ENCODE data around the gene C17orf75. TPM values are rescaled to one million over a fixed set of nuclear protein-coding genes. Genes with fewer than 3 reads are reported as not detected.

The C17orf75 gene
- total and polyA plus RNA-seq, 2 donors (not counting 1 experiment from before 2014, with no cell fraction given), result 16.4 to 30.2 TPM

DNA sequence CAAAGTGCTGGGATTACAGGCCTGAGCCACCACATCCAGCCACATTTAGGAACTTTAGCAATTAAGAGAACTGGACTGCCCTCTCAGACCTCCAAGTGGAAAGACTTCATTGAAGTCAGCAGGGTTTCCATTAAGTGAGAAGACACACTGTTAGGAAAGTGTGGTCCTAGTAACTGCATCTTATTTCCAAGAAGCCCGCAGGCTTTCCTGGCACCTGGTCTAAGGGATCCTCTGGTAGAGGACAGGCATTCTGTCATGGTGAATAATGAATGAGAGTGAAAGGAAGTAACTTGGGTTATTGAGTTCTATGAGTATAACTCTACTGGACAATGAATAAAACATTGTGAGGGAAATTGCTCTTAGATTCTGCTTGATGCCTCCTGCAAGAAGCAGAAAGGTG lies 14.1 kb downstream of the C17orf75 start:
- no peak for TF ChIP-seq EZH2 (IDR thresholded peaks at IDR 0.05; ENCODE audit: low read length, missing control alignments)
- TF ChIP-seq, protein P1, sequence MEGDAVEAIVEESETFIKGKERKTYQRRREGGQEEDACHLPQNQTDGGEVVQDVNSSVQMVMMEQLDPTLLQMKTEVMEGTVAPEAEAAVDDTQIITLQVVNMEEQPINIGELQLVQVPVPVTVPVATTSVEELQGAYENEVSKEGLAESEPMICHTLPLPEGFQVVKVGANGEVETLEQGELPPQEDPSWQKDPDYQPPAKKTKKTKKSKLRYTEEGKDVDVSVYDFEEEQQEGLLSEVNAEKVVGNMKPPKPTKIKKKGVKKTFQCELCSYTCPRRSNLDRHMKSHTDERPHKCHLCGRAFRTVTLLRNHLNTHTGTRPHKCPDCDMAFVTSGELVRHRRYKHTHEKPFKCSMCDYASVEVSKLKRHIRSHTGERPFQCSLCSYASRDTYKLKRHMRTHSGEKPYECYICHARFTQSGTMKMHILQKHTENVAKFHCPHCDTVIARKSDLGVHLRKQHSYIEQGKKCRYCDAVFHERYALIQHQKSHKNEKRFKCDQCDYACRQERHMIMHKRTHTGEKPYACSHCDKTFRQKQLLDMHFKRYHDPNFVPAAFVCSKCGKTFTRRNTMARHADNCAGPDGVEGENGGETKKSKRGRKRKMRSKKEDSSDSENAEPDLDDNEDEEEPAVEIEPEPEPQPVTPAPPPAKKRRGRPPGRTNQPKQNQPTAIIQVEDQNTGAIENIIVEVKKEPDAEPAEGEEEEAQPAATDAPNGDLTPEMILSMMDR (conservative IDR thresholded peaks at IDR 0.05 in 1 of 2, IDR thresholded peaks at IDR 0.05 in 1 of 2; ENCODE audit: low read depth in 1 of 2, low read length in 2 of 2), result no peak
- no peaks in the 10 kb centered on the region for H4K20me1 ChIP-seq (ENCODE audit: control insufficient read depth, extremely low read depth, insufficient read depth, low read length)
- H3K27me3 ChIP-seq (ENCODE audit: control insufficient read depth, insufficient read depth, low read length), result no peaks in the 10 kb centered on the region
- no peak for DNase-seq (ENCODE audit: low read depth in 2 of 2)
- no peak overlapping the region for H3K27ac ChIP-seq (ENCODE audit: insufficient read depth, low read length)
- no peak overlapping the region for H3K9ac ChIP-seq (ENCODE audit: insufficient read depth, low read length)
- H2AFZ ChIP-seq (ENCODE audit: low read length), result no peak overlapping the region
- H3K9me3 ChIP-seq (ENCODE audit: control insufficient read depth, insufficient read depth, low read depth, low read length), result no peaks in the 10 kb centered on the region
- H3K36me3 ChIP-seq (ENCODE audit: control insufficient read depth, insufficient read depth, low read length), result no peaks in the 10 kb centered on the region
- H3K4me2 ChIP-seq (ENCODE audit: extremely low read depth, insufficient read depth, low read length), result no peak overlapping the region
- no peak overlapping the region for H3K4me3 ChIP-seq (replicated peaks in 1 of 4; ENCODE audit: control extremely low read depth in 1 of 4, insufficient read depth in 1 of 4, low read depth in 3 of 4, low read length in 4 of 4)
- no peaks in the 10 kb centered on the region for H3K79me2 ChIP-seq (ENCODE audit: control insufficient read depth, insufficient read depth, low read length)
- H3K4me1 ChIP-seq (ENCODE audit: control insufficient read depth, extremely low read depth, insufficient read depth, low read length), result no peaks in the 10 kb centered on the region

DNA sequence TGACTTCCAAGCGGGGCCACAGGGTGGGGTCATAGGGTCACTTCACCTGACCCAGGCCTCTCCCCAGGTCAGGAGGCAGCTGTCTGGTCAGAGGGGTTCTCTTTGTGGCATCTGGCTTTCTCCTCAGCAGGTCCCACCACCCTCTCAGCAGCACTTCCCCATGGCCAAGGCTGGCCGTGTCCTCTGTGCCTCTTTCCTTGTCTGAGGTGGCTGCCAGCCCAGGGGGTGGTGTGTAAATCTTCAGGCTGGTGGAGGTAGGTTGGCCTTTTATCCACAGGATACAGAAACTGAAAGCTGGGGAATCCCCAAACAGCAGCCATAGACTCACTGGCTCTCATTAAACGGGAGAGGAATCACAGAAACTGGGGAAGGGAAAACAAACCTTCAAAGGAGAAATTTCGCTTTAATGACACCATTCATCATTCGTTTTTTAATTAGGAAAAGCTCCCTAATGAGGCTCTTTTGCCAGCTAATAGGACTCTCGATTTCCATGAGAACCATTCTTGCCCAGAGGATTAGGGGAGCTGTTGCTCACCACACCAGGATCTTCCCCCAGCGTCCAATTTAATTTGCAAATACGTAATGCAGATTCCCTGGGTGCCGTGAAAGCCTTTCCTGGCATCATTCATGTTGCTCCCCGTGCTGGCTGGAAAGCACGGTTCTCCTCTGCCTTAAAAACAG lies 18.0 kb downstream of the C17orf75 start:
- H3K9me3 ChIP-seq (ENCODE audit: control insufficient read depth, insufficient read depth, low read depth, low read length), result no peaks in the 10 kb centered on the region
- H3K4me3 ChIP-seq (replicated peaks in 1 of 4; ENCODE audit: control extremely low read depth in 1 of 4, insufficient read depth in 1 of 4, low read depth in 3 of 4, low read length in 4 of 4), result peak overlapping the region in 1 of 4 experiments; percentile 2
- no peak for TF ChIP-seq EZH2 (IDR thresholded peaks at IDR 0.05; ENCODE audit: low read length, missing control alignments)
- TF ChIP-seq, protein P1 (conservative IDR thresholded peaks at IDR 0.05 in 1 of 2, IDR thresholded peaks at IDR 0.05 in 1 of 2; ENCODE audit: low read depth in 1 of 2, low read length in 2 of 2), result no peak
- peak overlapping the region; percentile 64 for H3K4me2 ChIP-seq (ENCODE audit: extremely low read depth, insufficient read depth, low read length)
- no peaks in the 10 kb centered on the region for H3K4me1 ChIP-seq (ENCODE audit: control insufficient read depth, extremely low read depth, insufficient read depth, low read length)
- no peaks in the 10 kb centered on the region for H3K79me2 ChIP-seq (ENCODE audit: control insufficient read depth, insufficient read depth, low read length)
- H4K20me1 ChIP-seq (ENCODE audit: control insufficient read depth, extremely low read depth, insufficient read depth, low read length), result no peaks in the 10 kb centered on the region
- no peaks in the 10 kb centered on the region for H3K27me3 ChIP-seq (ENCODE audit: control insufficient read depth, insufficient read depth, low read length)
- H3K36me3 ChIP-seq (ENCODE audit: control insufficient read depth, insufficient read depth, low read length), result no peaks in the 10 kb centered on the region
- no peak overlapping the region for H3K9ac ChIP-seq (ENCODE audit: insufficient read depth, low read length)
- DNase-seq (ENCODE audit: low read depth in 2 of 2), result peak in 1 of 2 donors; percentile 20
- H2AFZ ChIP-seq (ENCODE audit: low read length), result peak overlapping the region; percentile 69
- H3K27ac ChIP-seq (ENCODE audit: insufficient read depth, low read length), result no peak overlapping the region

DNA sequence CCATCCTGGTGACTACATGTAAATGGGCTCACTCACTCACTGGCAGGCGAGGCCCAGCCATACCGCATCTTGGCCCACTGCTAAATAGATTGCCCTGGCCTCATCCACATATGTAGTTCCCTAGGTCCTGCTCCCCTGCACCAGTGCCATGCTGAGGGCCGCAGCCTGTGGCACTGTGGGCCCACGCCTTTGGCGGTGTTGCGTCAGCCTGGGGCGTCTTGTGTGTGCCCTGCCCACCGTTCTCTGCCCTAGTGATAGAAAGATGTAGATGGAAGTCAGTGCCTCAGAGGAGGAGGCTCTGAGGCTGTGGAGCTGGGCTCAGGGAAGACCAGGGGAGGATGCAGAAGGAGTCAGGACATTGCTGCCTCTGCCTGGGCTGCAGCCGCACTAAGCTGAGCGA lies 18.9 kb downstream of the C17orf75 start:
- H3K4me2 ChIP-seq (ENCODE audit: extremely low read depth, insufficient read depth, low read length), result no peak overlapping the region
- no peaks in the 10 kb centered on the region for H3K27me3 ChIP-seq (ENCODE audit: control insufficient read depth, insufficient read depth, low read length)
- no peaks in the 10 kb centered on the region for H3K4me1 ChIP-seq (ENCODE audit: control insufficient read depth, extremely low read depth, insufficient read depth, low read length)
- no peaks in the 10 kb centered on the region for H3K9me3 ChIP-seq (ENCODE audit: control insufficient read depth, insufficient read depth, low read depth, low read length)
- no peak for DNase-seq (ENCODE audit: low read depth in 2 of 2)
- no peaks in the 10 kb centered on the region for H3K36me3 ChIP-seq (ENCODE audit: control insufficient read depth, insufficient read depth, low read length)
- H3K79me2 ChIP-seq (ENCODE audit: control insufficient read depth, insufficient read depth, low read length), result no peaks in the 10 kb centered on the region
- no peak overlapping the region for H3K4me3 ChIP-seq (replicated peaks in 1 of 4; ENCODE audit: control extremely low read depth in 1 of 4, insufficient read depth in 1 of 4, low read depth in 3 of 4, low read length in 4 of 4)
- no peak overlapping the region for H3K9ac ChIP-seq (ENCODE audit: insufficient read depth, low read length)
- H2AFZ ChIP-seq (ENCODE audit: low read length), result no peak overlapping the region
- H4K20me1 ChIP-seq (ENCODE audit: control insufficient read depth, extremely low read depth, insufficient read depth, low read length), result no peaks in the 10 kb centered on the region
- no peak overlapping the region for H3K27ac ChIP-seq (ENCODE audit: insufficient read depth, low read length)
- TF ChIP-seq, protein P1 (conservative IDR thresholded peaks at IDR 0.05 in 1 of 2, IDR thresholded peaks at IDR 0.05 in 1 of 2; ENCODE audit: low read depth in 1 of 2, low read length in 2 of 2), result no peak
- TF ChIP-seq EZH2 (IDR thresholded peaks at IDR 0.05; ENCODE audit: low read length, missing control alignments), result no peak

All from fibroblast of lung (primary cell).